HCT116 (cell line): ENCODE data around the gene GPANK1. TPM values are rescaled to one million over a fixed set of nuclear protein-coding genes. Genes with fewer than 3 reads are reported as not detected.

ENCODE experiments used
- ATAC-seq: fragments of 200-7000 bp; cut with Tn5 transposase; 2 replicates; pipeline ENCODE4 v1.9.1; 2020; ENCODE audit warnings: mild to moderate bottlenecking, moderate library complexity
- BruUV-seq: library from RNA; stranded (reverse); fragments of 400-500 nt; replicated peaks from 2 replicates; lab custom pipeline; 2021; lab: Mats Ljungman, UMichigan
- CTCF ChIA-PET: fragments of 300-600 bp; sonication (Branson Sonifier 250); formaldehyde crosslinking; loops from one replicate; lab custom pipeline; 2021; ENCODE audit warnings: antibody characterized with exemption; lab: Charles Lee
- POLR2A ChIA-PET: fragments of 300-600, 350-600 bp; sonication (Branson Sonifier 250); formaldehyde crosslinking; loops from one replicate; lab custom pipeline; 2021; ENCODE audit warnings: antibody characterized with exemption; lab: Charles Lee
- RAD21 ChIA-PET, 2 experiments: fragments of 300-600 bp; sonication (Branson Sonifier 250); formaldehyde crosslinking; loops; one replicate each; lab custom pipeline; 2023; ENCODE audit warnings: low total read pairs in 2 of 2; ENCODE audit not compliant: uncharacterized antibody in 2 of 2, unreplicated experiment in 2 of 2, low non-redundant PET in 1 of 2; lab: Charles Lee
- DNase-seq: peaks from one replicate; pipeline ENCODE4 v3.0.0-alpha.2; 2010; ENCODE audit warnings: low read depth, low spot score
- H2AFZ ChIP-seq: fragments of 200-600 bp; shearing (Covaris generic), sonication (generic); 2 replicates; pipeline ENCODE4 v1.6.1; 2017; ENCODE audit warnings: low read depth, mixed run types, mixed read lengths, antibody characterized with exemption, low read length; ENCODE audit not compliant: poor library complexity, severe bottlenecking
- H3K27ac ChIP-seq: 2 replicates; pipeline ENCODE4 v1.5.1; 2012; ENCODE audit warnings: low read depth, low read length
- H3K27me3 ChIP-seq: fragments of 200-600 bp; sonication (generic); 2 replicates; pipeline ENCODE4 v1.6.1; 2016; ENCODE audit warnings: mixed run types, low read length, mixed read lengths; ENCODE audit not compliant: insufficient read depth
- H3K36me3 ChIP-seq, 2 experiments: fragments of 200-500 bp in 1 of 2; fragments of 200-600 bp in 1 of 2; sonication (Bioruptor generic) in 1 of 2; sonication (generic) in 1 of 2; 2 replicates each; pipeline versions ENCODE4 v1.5.1 to v1.6.1; 2014 to 2016; ENCODE audit warnings: low read length in 2 of 2, inconsistent platforms in 1 of 2, mixed read lengths in 1 of 2, mixed run types in 1 of 2; ENCODE audit not compliant: insufficient read depth in 2 of 2, control insufficient read depth in 1 of 2
- H3K4me1 ChIP-seq, 2 experiments: fragments of 200-600 bp in 1 of 2; sonication (generic) in 1 of 2; 2 replicates each; pipeline versions ENCODE4 v1.5.1 to v1.6.1; 2012 to 2017; ENCODE audit warnings: low read length in 2 of 2, inconsistent platforms in 1 of 2, mild to moderate bottlenecking in 1 of 2, mixed read lengths in 1 of 2, mixed run types in 1 of 2, moderate library complexity in 1 of 2; ENCODE audit not compliant: insufficient read depth in 2 of 2, control insufficient read depth in 1 of 2
- H3K4me2 ChIP-seq: fragments of 200-600 bp; sonication (generic); 2 replicates; pipeline ENCODE4 v1.6.1; 2017; ENCODE audit warnings: mixed run types, low read length, mixed read lengths
- H3K4me3 ChIP-seq, 2 experiments: fragments of 200-600 bp in 1 of 2; sonication (generic) in 1 of 2; replicated peaks in 1 of 2; 2 replicates each; pipeline ENCODE4 v1.5.1; 2011 to 2016; ENCODE audit warnings: low read length in 2 of 2, control low read depth in 1 of 2, low read depth in 1 of 2, mild to moderate bottlenecking in 1 of 2, mixed read lengths in 1 of 2, mixed run types in 1 of 2
- H3K79me2 ChIP-seq: fragments of 200-600 bp; sonication (generic); 2 replicates; pipeline ENCODE4 v1.6.1; 2017; ENCODE audit warnings: mild to moderate bottlenecking, mixed run types, low read length, moderate library complexity, mixed read lengths; ENCODE audit not compliant: insufficient read depth
- H3K9ac ChIP-seq: fragments of 200-600 bp; sonication (generic); 2 replicates; pipeline ENCODE4 v1.6.1; 2016; ENCODE audit warnings: low read length, mixed read lengths
- H3K9me2 ChIP-seq: fragments of 200-600 bp; sonication (generic), shearing (Covaris generic); 2 replicates; pipeline ENCODE4 v1.6.1; 2017; ENCODE audit warnings: mixed run types, mild to moderate bottlenecking, moderate library complexity; ENCODE audit not compliant: insufficient read depth
- H3K9me3 ChIP-seq, 2 experiments: fragments of 200-500 bp in 1 of 2; fragments of 200-600 bp in 1 of 2; sonication (Bioruptor generic) in 1 of 2; sonication (generic) in 1 of 2; 2 replicates each; pipeline ENCODE4 v1.6.1; 2014 to 2017; ENCODE audit warnings: low read length in 2 of 2, mixed read lengths in 2 of 2, inconsistent platforms in 1 of 2, low read depth in 1 of 2, mild to moderate bottlenecking in 1 of 2, mixed run types in 1 of 2, moderate library complexity in 1 of 2; ENCODE audit not compliant: control insufficient read depth in 1 of 2, insufficient read depth in 1 of 2
- H4K20me1 ChIP-seq: fragments of 200-600 bp; sonication (generic), shearing (Covaris generic); 2 replicates; pipeline ENCODE4 v1.6.1; 2017; ENCODE audit warnings: mixed run types, mild to moderate bottlenecking, moderate library complexity; ENCODE audit not compliant: insufficient read depth
- ATF3 ChIP-seq: IDR thresholded peaks from 2 replicates; pipeline ENCODE4 v1.6.1; 2012
- CTCF ChIP-seq, 3 experiments: fragments of 200-600 bp in 1 of 3; sonication (generic) in 1 of 3; IDR thresholded peaks in 2 of 3; conservative IDR thresholded peaks in 1 of 3; 2 replicates each; pipeline ENCODE4 v1.5.1; 2012 to 2017; ENCODE audit warnings: low read depth in 2 of 3, low read length in 2 of 3, antibody characterized with exemption in 1 of 3, borderline replicate concordance in 1 of 3, control low read depth in 1 of 3, mild to moderate bottlenecking in 1 of 3, mixed read lengths in 1 of 3, mixed run types in 1 of 3, moderate library complexity in 1 of 3; ENCODE audit not compliant: insufficient read depth in 1 of 3
- EGR1 ChIP-seq: IDR thresholded peaks from 2 replicates; pipeline ENCODE4 v1.6.1; 2012; ENCODE audit warnings: low read depth
- ELF1 ChIP-seq: IDR thresholded peaks from 2 replicates; pipeline ENCODE4 v1.6.1; 2012; ENCODE audit warnings: low read depth, borderline replicate concordance
- EZH2phosphoT487 ChIP-seq: fragments of 200-600 bp; IDR thresholded peaks from 2 replicates; pipeline ENCODE4 v1.6.1; 2018; ENCODE audit warnings: antibody characterized with exemption, borderline replicate concordance
- FOSL1 ChIP-seq: IDR thresholded peaks from 2 replicates; pipeline ENCODE4 v1.6.1; 2012; ENCODE audit warnings: low read depth
- JUND ChIP-seq: IDR thresholded peaks from 2 replicates; pipeline ENCODE4 v1.6.1; 2012
- MAX ChIP-seq: IDR thresholded peaks from 2 replicates; pipeline ENCODE4 v1.6.1; 2012
- POLR2A ChIP-seq: IDR thresholded peaks from 2 replicates; pipeline ENCODE4 v1.7.0; 2011; ENCODE audit warnings: borderline replicate concordance; ENCODE audit not compliant: insufficient read depth, insufficient read length; ENCODE audit errors: extremely low read depth
- POLR2AphosphoS5 ChIP-seq: IDR thresholded peaks from 2 replicates; pipeline ENCODE4 v1.6.1; 2011; ENCODE audit warnings: mild to moderate bottlenecking, low read depth, low read length, moderate library complexity
- REST ChIP-seq: IDR thresholded peaks from 2 replicates; pipeline ENCODE4 v1.6.1; 2012; ENCODE audit warnings: low read depth
- SP1 ChIP-seq: IDR thresholded peaks from 2 replicates; pipeline ENCODE4 v1.6.1; 2012; ENCODE audit warnings: low read depth
- SRF ChIP-seq: IDR thresholded peaks from 2 replicates; pipeline ENCODE4 v1.6.1; 2012; ENCODE audit warnings: low read depth
- TCF7L2 ChIP-seq: IDR thresholded peaks from 2 replicates; pipeline ENCODE4 v1.7.0; 2011; ENCODE audit warnings: borderline replicate concordance, inconsistent platforms; ENCODE audit not compliant: insufficient read depth, insufficient read length; ENCODE audit errors: extremely low read depth
- YY1 ChIP-seq: IDR thresholded peaks from 2 replicates; pipeline ENCODE4 v1.6.1; 2011; ENCODE audit warnings: low read length, low read depth, moderate library complexity, mild to moderate bottlenecking; ENCODE audit not compliant: insufficient replicate concordance; ENCODE audit errors: extremely low read depth
- ZFX ChIP-seq: fragments of 450-650 bp; IDR thresholded peaks from 2 replicates; pipeline ENCODE4 v1.6.1; 2017
- ZNF274 ChIP-seq: fragments of 200-500 bp; sonication (Bioruptor generic); IDR thresholded peaks from 2 replicates; pipeline ENCODE4 v1.6.1; 2014; ENCODE audit warnings: mild to moderate bottlenecking, low read depth, low read length, inconsistent platforms
- intact Hi-C: fragments of 100-400 bp; cut with micrococcal nuclease; formaldehyde crosslinking; loops from 2 replicates; pipeline ENCODE4 v1.10.0; 2022
- total RNA-seq: library from RNA; stranded (reverse); gene quantifications from one replicate; pipeline ENCODE4 v1.2.1, GENCODE V29; 2021; ENCODE audit not compliant: unreplicated experiment

The GPANK1 gene
- total RNA-seq, 1 experiment from 2014 or later: 14.8 TPM

- CTCF ChIA-PET: no interaction called here
- POLR2A ChIA-PET: no interaction called here
- no TSS peak for BruUV-seq
- DNase-seq (no peak), ATAC-seq (no peak)
- peaks cover 11 to 16% of the 10 kb centered on the region in 2 experiments for H3K4me1 ChIP-seq
- H3K4me3 ChIP-seq: no peak overlapping the region
- no peak overlapping the region for H3K27ac ChIP-seq
- no peaks in the 10 kb centered on the region for H3K9me3 ChIP-seq
- H3K79me2 ChIP-seq: no peaks in the 10 kb centered on the region
- no peaks in the 10 kb centered on the region for H3K27me3 ChIP-seq
- H3K4me2 ChIP-seq: no peak overlapping the region
- intact Hi-C loops: no loop called here
- no peak overlapping the region for H2AFZ ChIP-seq
- RAD21 ChIA-PET: no interaction called here
- TF ChIP-seq POLR2AphosphoS5 (no peak), SP1 (no peak), POLR2A (no peak), ELF1 (no peak), CTCF (IDR thresholded peaks at IDR 0.05 in 2 of 3, conservative IDR thresholded peaks at IDR 0.05 in 1 of 3; ENCODE audit: borderline replicate concordance in 1 of 3, insufficient read depth in 1 of 3, low read depth in 2 of 3, low read length in 2 of 3) (no peak), SRF (no peak), REST (no peak), TCF7L2 (no peak), EZH2phosphoT487 (no peak), MAX (no peak), ZNF274 (no peak), ATF3 (no peak), JUND (no peak), EGR1 (no peak), FOSL1 (no peak), ZFX (no peak), YY1 (no peak)
- H3K9ac ChIP-seq: no peak overlapping the region
- no peaks in the 10 kb centered on the region for H4K20me1 ChIP-seq
- peaks cover 22 to 24% of the 10 kb centered on the region in 2 experiments; a peak in 3 of 4 replicates for H3K36me3 ChIP-seq
- no peaks in the 10 kb centered on the region for H3K9me2 ChIP-seq
Measured at GRCh38 chr6:31692353-31692752, 27.6 kb upstream of the GPANK1 start.
